GM04503 (cell line): ENCODE measurements around the gene ZNF362.
A peak's percentile ranks its signal among the peaks of the same experiment; 100 is the strongest.

Experiments
- DNase-seq: peaks from one replicate; pipeline ENCODE4 v3.0.0-alpha.2; 2012; ENCODE audit warnings: low read depth

The ZNF362 gene

DNA sequence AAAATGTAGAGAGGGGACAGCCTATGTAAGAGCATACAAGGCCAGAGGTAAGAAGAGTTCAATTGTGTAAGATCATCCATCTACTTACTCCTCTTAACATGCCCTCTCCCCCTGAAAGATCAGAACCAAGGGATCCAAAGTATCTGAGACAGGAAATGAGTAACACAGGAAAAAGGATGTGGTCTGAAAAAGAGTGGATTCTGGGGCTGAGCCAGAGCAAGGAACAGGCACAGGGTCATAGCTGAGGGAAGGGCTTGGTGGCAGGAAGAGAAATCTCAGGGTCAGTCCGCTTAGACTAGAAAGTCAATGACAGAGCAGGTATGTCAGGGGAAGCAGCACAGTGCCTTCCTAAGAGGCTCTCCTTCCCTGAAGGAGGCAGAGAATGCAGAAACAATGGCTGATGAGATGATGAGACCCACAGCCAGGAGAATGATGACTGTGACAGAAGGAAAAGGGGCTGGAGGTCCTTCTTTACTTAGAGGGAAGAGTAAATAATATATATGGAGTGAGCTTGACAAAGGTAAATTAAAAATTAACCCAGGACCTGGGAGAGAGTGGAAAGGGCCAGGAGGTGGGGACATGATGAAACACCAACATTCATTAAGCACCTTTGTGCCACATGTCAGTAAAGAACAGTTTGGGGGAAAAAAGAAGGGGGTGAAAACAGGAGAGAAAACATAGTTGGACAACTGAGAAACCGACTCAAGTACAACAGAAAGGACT, 90.8 kb downstream of the ZNF362 start:
- DNase-seq = peak; percentile 85

GRCh38 chr1:33347650-33347992, 91.3 kb downstream of the ZNF362 start:
- no peak for DNase-seq

DNA sequence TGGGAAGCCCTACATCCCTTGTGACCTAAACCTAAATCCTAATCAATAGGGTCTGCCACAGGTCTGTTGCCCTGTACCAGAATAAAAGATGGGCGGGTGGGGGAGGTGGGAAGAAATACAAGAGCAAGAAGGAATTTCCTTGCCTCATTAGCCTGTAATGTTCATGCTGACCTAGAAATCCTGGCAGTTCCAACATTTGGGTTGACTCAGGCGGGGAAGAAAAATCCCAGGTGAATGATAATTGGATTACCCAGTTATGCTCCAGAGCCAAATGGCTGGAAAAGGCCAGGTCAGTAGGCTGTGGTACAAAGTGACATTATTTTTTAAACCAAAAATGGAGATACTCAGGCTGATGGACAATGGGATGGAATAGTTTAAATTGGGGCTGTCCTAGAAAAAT, 91.9 kb downstream of the ZNF362 start:
- DNase-seq = no peak

DNA sequence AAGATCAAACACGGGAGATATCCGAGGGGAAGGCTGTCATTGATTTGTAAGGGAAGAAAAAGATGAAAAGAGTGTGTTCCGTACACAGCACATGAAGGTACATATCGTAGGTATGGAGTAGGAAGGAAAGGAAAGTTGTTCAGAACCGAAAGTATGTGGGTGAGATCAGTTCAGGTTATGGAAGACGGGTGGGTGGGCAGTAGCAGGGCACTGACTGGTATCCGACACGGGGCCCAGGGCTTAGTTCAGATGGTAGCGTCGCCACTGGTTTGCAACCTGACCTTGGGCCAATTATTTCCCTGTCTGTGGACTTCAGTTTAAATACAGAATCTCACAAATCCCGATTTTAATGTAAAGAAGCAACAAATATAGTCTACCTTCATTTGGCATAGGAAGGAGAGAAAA, 92.4 kb downstream of the ZNF362 start:
- no peak for DNase-seq

DNA sequence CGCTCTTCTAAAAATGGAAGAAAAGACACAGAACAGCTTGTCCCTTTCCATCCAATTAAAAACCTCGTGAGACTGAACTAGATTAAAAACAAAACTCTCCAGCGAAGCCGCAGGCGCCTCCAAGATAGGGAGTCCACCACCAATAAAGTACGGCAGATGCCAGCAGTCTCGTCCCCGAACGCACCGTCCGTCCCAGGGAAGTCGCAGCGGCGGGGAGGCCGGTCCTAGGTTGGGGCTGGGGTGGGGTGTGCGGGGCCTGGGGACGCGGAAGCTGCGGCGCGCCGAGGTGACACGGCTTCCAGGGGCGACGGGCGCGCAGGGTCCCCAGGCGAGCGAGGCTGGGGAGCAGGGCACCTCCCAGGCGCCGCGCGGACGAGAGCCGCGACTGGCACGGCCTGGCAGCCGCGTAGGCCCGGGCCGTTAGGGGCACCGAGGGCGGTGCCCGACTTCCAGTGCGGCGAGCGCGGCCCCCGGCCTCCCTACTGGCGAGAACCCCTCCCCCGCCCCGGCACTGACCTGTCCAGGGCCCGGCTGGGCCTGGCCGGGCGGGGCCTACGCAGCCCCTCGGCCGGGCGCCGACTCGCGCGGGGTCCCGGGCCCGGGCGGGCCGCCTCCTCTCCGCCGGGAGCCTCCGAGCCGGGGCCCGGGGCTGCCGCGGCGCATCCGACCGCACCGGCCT, 92.9 kb downstream of the ZNF362 start:
- DNase-seq = no peak

GRCh38 chr1:33349778-33350610, 93.7 kb downstream of the ZNF362 start:
- DNase-seq = no peak
